Measurements from ENCODE around the gene RDX. TPM values are rescaled to one million over a fixed set of nuclear protein-coding genes. Genes with fewer than 3 reads are reported as not detected.

The RDX gene
- total RNA-seq, 5 donors from 2014 or later (not counting 1 experiment from before 2014, with no cell fraction given), result 14.7 to 22.0 (median 17.7) TPM

- no peaks in the 10 kb centered on the region for H3K27me3 Mint-ChIP-seq
Measured at GRCh38 chr11:110242188-110242587, 54.2 kb downstream of the RDX start.

DNA sequence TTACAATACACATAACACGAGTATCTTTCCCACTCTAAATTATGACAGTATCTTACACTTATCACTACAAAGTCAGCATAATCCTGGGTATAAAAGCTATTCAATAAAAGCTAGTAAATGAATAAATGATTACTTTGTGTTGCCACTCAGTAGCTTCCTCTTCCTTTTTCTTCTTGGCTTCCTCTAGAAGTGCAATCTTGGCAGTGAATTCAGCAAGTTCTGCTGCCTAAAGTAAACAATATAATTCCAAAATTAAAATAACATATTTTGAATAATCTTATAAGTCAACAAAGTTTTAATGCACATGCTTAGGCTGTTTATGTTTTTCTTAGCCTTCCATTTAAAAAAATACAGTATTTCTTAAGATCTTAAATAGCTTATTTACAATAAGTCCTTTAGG, 60.4 kb downstream of the RDX start:
- no CpG with 5 or more reads among the region's 1 CpG for WGBS (ENCODE audit: insufficient coverage)
- CTCF ChIA-PET, result interaction anchor here (0.5 to 0.9 kb wide), 3 partner anchors 108 to 198 kb away, joined by 3 to 11 read pairs (median 3); no protein-coding TSS in a partner anchor
- Mint-ChIP-seq H3K4me1 (peaks cover 0 to 5% (median 5%) of the 10 kb centered on the region in 3 donors), H3K9me3 (no peaks in the 10 kb centered on the region), H3K36me3 (peaks cover 46% of the 10 kb centered on the region), H3K27ac (no peak overlapping the region), H3K4me3 (no peak overlapping the region), H3K27me3 (no peaks in the 10 kb centered on the region)
- POLR2A ChIA-PET, result no interaction called here
- no peaks in the 10 kb centered on the region for H3K9me3 ChIP-seq
- peaks cover 5 to 30% of the 10 kb centered on the region in 2 donors for H3K36me3 ChIP-seq (ENCODE audit: control insufficient read depth in 2 of 2, extremely low read depth in 1 of 2, insufficient read depth in 1 of 2, low read length in 1 of 2)
- H3K27me3 ChIP-seq (replicated peaks in 1 of 2; ENCODE audit: control insufficient read depth in 2 of 2, extremely low read depth in 1 of 2, insufficient read depth in 2 of 2, low read length in 1 of 2), result no peaks in the 10 kb centered on the region
- H3K27ac ChIP-seq (ENCODE audit: low read length), result no peak overlapping the region
- DNase-seq (no peak), ATAC-seq (replicated peaks in 1 of 4) (no peak)
- no peaks in the 10 kb centered on the region for H3K4me1 ChIP-seq (ENCODE audit: control insufficient read depth in 1 of 2, extremely low read depth in 1 of 2, insufficient read depth in 2 of 2, low read length in 2 of 2)
- no peak overlapping the region for H3K4me3 ChIP-seq (ENCODE audit: control insufficient read depth in 1 of 2, extremely low read depth in 1 of 2, low read length in 1 of 2)

More at GRCh38 chr11:110242188-110242587, 54.2 kb downstream of the RDX start:
- ATAC-seq (replicated peaks in 1 of 4) (no peak), DNase-seq (no peak)
- WGBS (ENCODE audit: insufficient coverage), result 100% methylated on average over 3 of the region's 7 CpGs
- no peaks in the 10 kb centered on the region for H3K9me3 ChIP-seq
- H3K27ac ChIP-seq (ENCODE audit: low read length), result no peak overlapping the region
- Mint-ChIP-seq H3K27ac (no peak overlapping the region), H3K4me3 (no peak overlapping the region), H3K36me3 (peaks cover 28% of the 10 kb centered on the region), H3K9me3 (no peaks in the 10 kb centered on the region), H3K4me1 (peaks cover 0 to 5% (median 5%) of the 10 kb centered on the region in 3 donors)
- H3K4me1 ChIP-seq (ENCODE audit: control insufficient read depth in 1 of 2, extremely low read depth in 1 of 2, insufficient read depth in 2 of 2, low read length in 2 of 2), result no peaks in the 10 kb centered on the region
- H3K36me3 ChIP-seq (ENCODE audit: control insufficient read depth in 2 of 2, extremely low read depth in 1 of 2, insufficient read depth in 1 of 2, low read length in 1 of 2), result peaks cover 0 to 3% of the 10 kb centered on the region in 2 donors
- H3K4me3 ChIP-seq (ENCODE audit: control insufficient read depth in 1 of 2, extremely low read depth in 1 of 2, low read length in 1 of 2), result no peak overlapping the region
- CTCF ChIA-PET, result interaction anchor here (0.7 kb wide), 3 partner anchors 191 to 1666 kb away, joined by 3 to 6 read pairs (median 4); no protein-coding TSS in a partner anchor
- POLR2A ChIA-PET, result interaction anchor here (0.7 kb wide), 2 partner anchors 27 to 1445 kb away, joined by 5 to 8 read pairs; no protein-coding TSS in a partner anchor
- H3K27me3 ChIP-seq (replicated peaks in 1 of 2; ENCODE audit: control insufficient read depth in 2 of 2, extremely low read depth in 1 of 2, insufficient read depth in 2 of 2, low read length in 1 of 2), result no peaks in the 10 kb centered on the region

DNA sequence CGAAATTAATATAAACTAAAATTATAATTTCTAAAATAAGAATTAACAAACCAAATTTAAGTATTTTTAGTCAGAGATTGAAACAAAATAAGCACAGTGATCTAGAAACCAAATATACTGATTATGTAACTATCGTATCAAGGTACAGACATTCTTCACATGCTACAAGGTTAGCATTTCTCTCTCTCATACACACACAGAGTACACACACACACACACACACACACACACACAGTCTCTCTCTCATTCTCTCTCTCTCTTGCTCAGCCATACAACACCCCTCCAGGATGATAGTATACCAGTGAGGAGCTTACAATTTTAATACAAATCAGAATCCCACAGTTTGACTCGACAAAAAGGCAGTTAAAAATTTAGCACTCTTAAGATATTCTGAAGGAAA, 66.0 kb downstream of the RDX start:
- Mint-ChIP-seq H3K36me3 (peaks cover 34% of the 10 kb centered on the region), H3K9me3 (no peaks in the 10 kb centered on the region), H3K4me1 (no peaks in the 10 kb centered on the region), H3K27ac (no peak overlapping the region), H3K4me3 (no peak overlapping the region), H3K27me3 (no peaks in the 10 kb centered on the region)
- H3K4me1 ChIP-seq (ENCODE audit: control insufficient read depth in 1 of 2, extremely low read depth in 1 of 2, insufficient read depth in 2 of 2, low read length in 2 of 2), result no peaks in the 10 kb centered on the region
- H3K36me3 ChIP-seq (ENCODE audit: control insufficient read depth in 2 of 2, extremely low read depth in 1 of 2, insufficient read depth in 1 of 2, low read length in 1 of 2), result peaks cover 5 to 27% of the 10 kb centered on the region in 2 donors
- H3K27ac ChIP-seq (ENCODE audit: low read length), result no peak overlapping the region
- CTCF ChIA-PET, result interaction anchor here in 1 of 2 donors (0.6 kb wide), 2 partner anchors 55 to 60 kb away, joined by 3 read pairs; no protein-coding TSS in a partner anchor
- H3K27me3 ChIP-seq (replicated peaks in 1 of 2; ENCODE audit: control insufficient read depth in 2 of 2, extremely low read depth in 1 of 2, insufficient read depth in 2 of 2, low read length in 1 of 2), result no peaks in the 10 kb centered on the region
- H3K4me3 ChIP-seq (ENCODE audit: control insufficient read depth in 1 of 2, extremely low read depth in 1 of 2, low read length in 1 of 2), result no peak overlapping the region
- no peak for ATAC-seq (replicated peaks in 1 of 4)
- no peaks in the 10 kb centered on the region for H3K9me3 ChIP-seq
- WGBS (ENCODE audit: insufficient coverage), result 100% methylated on average over 1 of the region's 3 CpGs
- no peak for DNase-seq
- POLR2A ChIA-PET, result no interaction called here

- DNase-seq (no peak), ATAC-seq (replicated peaks in 1 of 4) (no peak)
- Histone ChIP-seq H3K9me3 (no peaks in the 10 kb centered on the region), H3K36me3 (ENCODE audit: control insufficient read depth in 2 of 2, extremely low read depth in 1 of 2, insufficient read depth in 1 of 2, low read length in 1 of 2) (no peaks in the 10 kb centered on the region), H3K27me3 (replicated peaks in 1 of 2; ENCODE audit: control insufficient read depth in 2 of 2, extremely low read depth in 1 of 2, insufficient read depth in 2 of 2, low read length in 1 of 2) (no peaks in the 10 kb centered on the region), H3K27ac (ENCODE audit: low read length) (no peak overlapping the region), H3K4me3 (ENCODE audit: control insufficient read depth in 1 of 2, extremely low read depth in 1 of 2, low read length in 1 of 2) (no peak overlapping the region), H3K4me1 (ENCODE audit: control insufficient read depth in 1 of 2, extremely low read depth in 1 of 2, insufficient read depth in 2 of 2, low read length in 2 of 2) (no peaks in the 10 kb centered on the region)
- Mint-ChIP-seq H3K36me3 (peaks cover 12% of the 10 kb centered on the region), H3K9me3 (peaks cover 0 to under 1% (median 0%) of the 10 kb centered on the region in 3 donors), H3K27ac (no peak overlapping the region), H3K27me3 (no peaks in the 10 kb centered on the region), H3K4me1 (no peaks in the 10 kb centered on the region), H3K4me3 (no peak overlapping the region)
- ChIA-PET POLR2A (no interaction called here), CTCF (no interaction called here)
- 100% methylated on average over 4 of the region's 4 CpGs for WGBS (ENCODE audit: insufficient coverage)
Measured at GRCh38 chr11:110219006-110219785, 77.2 kb downstream of the RDX start.

DNA sequence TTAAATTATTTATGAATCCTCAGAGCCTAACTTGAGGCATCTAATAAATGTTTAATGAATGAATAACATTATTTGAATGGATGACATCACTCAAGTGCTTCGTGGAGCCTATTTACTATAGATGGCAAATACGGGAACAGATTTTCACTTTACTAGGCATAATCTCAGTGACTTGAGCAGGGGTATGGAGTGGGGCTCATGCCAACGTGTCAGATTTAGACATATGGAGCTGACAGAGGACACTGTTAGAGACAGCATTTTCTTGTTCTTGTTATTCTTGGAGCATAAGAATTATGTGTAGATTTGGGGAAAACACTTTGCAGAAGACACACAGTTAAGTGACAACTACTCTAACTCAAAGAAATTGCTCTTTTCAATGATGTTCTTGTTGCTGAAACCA, 78.5 kb downstream of the RDX start:
- Mint-ChIP-seq H3K9me3 (no peaks in the 10 kb centered on the region), H3K27ac (no peak overlapping the region), H3K4me1 (no peaks in the 10 kb centered on the region), H3K27me3 (no peaks in the 10 kb centered on the region), H3K36me3 (peaks cover 11% of the 10 kb centered on the region), H3K4me3 (no peak overlapping the region)
- CTCF ChIA-PET, result no interaction called here
- Histone ChIP-seq H3K4me3 (ENCODE audit: control insufficient read depth in 1 of 2, extremely low read depth in 1 of 2, low read length in 1 of 2) (no peak overlapping the region), H3K9me3 (no peaks in the 10 kb centered on the region), H3K36me3 (ENCODE audit: control insufficient read depth in 2 of 2, extremely low read depth in 1 of 2, insufficient read depth in 1 of 2, low read length in 1 of 2) (no peaks in the 10 kb centered on the region), H3K27ac (ENCODE audit: low read length) (no peak overlapping the region), H3K4me1 (ENCODE audit: control insufficient read depth in 1 of 2, extremely low read depth in 1 of 2, insufficient read depth in 2 of 2, low read length in 2 of 2) (no peaks in the 10 kb centered on the region), H3K27me3 (replicated peaks in 1 of 2; ENCODE audit: control insufficient read depth in 2 of 2, extremely low read depth in 1 of 2, insufficient read depth in 2 of 2, low read length in 1 of 2) (no peaks in the 10 kb centered on the region)
- ATAC-seq (replicated peaks in 1 of 4) (no peak), DNase-seq (no peak)
- no CpG with 5 or more reads among the region's 3 CpGs for WGBS (ENCODE audit: insufficient coverage)
- POLR2A ChIA-PET, result no interaction called here

GRCh38 chr11:110217223-110217877, 79.1 kb downstream of the RDX start:
- no peaks in the 10 kb centered on the region for H3K4me1 Mint-ChIP-seq
- no peak for ATAC-seq (replicated peaks in 1 of 4)
- ChIA-PET POLR2A (no interaction called here), CTCF (no interaction called here)
- no peaks in the 10 kb centered on the region for H3K27me3 ChIP-seq (replicated peaks in 1 of 2; ENCODE audit: control insufficient read depth in 2 of 2, extremely low read depth in 1 of 2, insufficient read depth in 2 of 2, low read length in 1 of 2)
- no peaks in the 10 kb centered on the region for H3K9me3 Mint-ChIP-seq
- no peak overlapping the region for H3K4me3 ChIP-seq (ENCODE audit: control insufficient read depth in 1 of 2, extremely low read depth in 1 of 2, low read length in 1 of 2)
- no peak overlapping the region for H3K4me3 Mint-ChIP-seq
- H3K27ac ChIP-seq (ENCODE audit: low read length), result no peak overlapping the region
- no peak for DNase-seq
- H3K4me1 ChIP-seq (ENCODE audit: control insufficient read depth in 1 of 2, extremely low read depth in 1 of 2, insufficient read depth in 2 of 2, low read length in 2 of 2), result no peaks in the 10 kb centered on the region
- WGBS (ENCODE audit: insufficient coverage), result 89% methylated on average over 5 of the region's 12 CpGs
- no peaks in the 10 kb centered on the region for H3K36me3 ChIP-seq (ENCODE audit: control insufficient read depth in 2 of 2, extremely low read depth in 1 of 2, insufficient read depth in 1 of 2, low read length in 1 of 2)
- peaks cover 11% of the 10 kb centered on the region for H3K36me3 Mint-ChIP-seq
- H3K9me3 ChIP-seq, result no peaks in the 10 kb centered on the region
- H3K27ac Mint-ChIP-seq, result no peak overlapping the region
- H3K27me3 Mint-ChIP-seq, result no peaks in the 10 kb centered on the region
